K562 (cell line): ENCODE data around the gene NABP1. TPM values are rescaled to one million over a fixed set of nuclear protein-coding genes. Genes with fewer than 3 reads are reported as not detected.

Experiments used
- ATAC-seq: fragments of 200-7000 bp; cut with Tn5 transposase; 3 replicates; pipeline ENCODE4 v1.9.1; 2020; ENCODE audit warnings: moderate library complexity
- BruUV-seq: library from RNA; stranded (reverse); fragments of 400-500 nt; replicated peaks from 2 replicates; lab custom pipeline; 2021; lab: Mats Ljungman, UMichigan
- CTCF ChIA-PET: fragments of 300-600 bp; formaldehyde crosslinking; extraction: SDS; loops from one replicate; lab custom pipeline; 2021; ENCODE audit warnings: low intra/inter-chr PET ratio; lab: Yijun Ruan, JAX
- POLR2A ChIA-PET: fragments of 300-600, 350-650 bp; sonication (Branson Sonifier 250); formaldehyde crosslinking; extraction: SDS; loops from one replicate; lab custom pipeline; 2021; ENCODE audit warnings: antibody characterized with exemption, inconsistent platforms; lab: Yijun Ruan, JAX
- DNase-seq, 4 experiments: peaks; one replicate each; pipeline versions ENCODE4 v3.0.0 to v3.0.0-alpha.2; 2011 to 2018; ENCODE audit warnings: low spot score in 3 of 4, mixed read lengths in 3 of 4; ENCODE audit errors: extremely low read depth in 1 of 4
- FAIRE-seq: peaks from 2 replicates; lab custom pipeline; 2011; peaks lifted over from hg19 to GRCh38; lab: Jason Lieb, UNC
- H2AFZ ChIP-seq: 2 replicates; pipeline ENCODE4 v1.6.0; 2011; ENCODE audit warnings: low read depth, low read length, control low read depth, inconsistent platforms
- H3K27ac ChIP-seq: fragments of 200-600 bp; 3 replicates; pipeline ENCODE4 v1.8.0; 2011; ENCODE audit warnings: low read depth, mild to moderate bottlenecking, control low read depth, inconsistent platforms, low read length, moderate library complexity, mixed read lengths; ENCODE audit errors: extremely low read depth
- H3K27me3 ChIP-seq, 2 experiments: fragments of 300-600 bp in 1 of 2; 2 replicates in 1 of 2; 3 replicates in 1 of 2; pipeline versions ENCODE4 v1.6.0 to v1.8.0; 2011; ENCODE audit warnings: inconsistent platforms in 2 of 2, low read length in 2 of 2, mild to moderate bottlenecking in 1 of 2, mixed read lengths in 1 of 2, moderate library complexity in 1 of 2; ENCODE audit not compliant: control insufficient read depth in 2 of 2, insufficient read depth in 2 of 2
- H3K36me3 ChIP-seq: fragments of 300-600 bp; 3 replicates; pipeline ENCODE4 v1.8.0; 2011; ENCODE audit warnings: mild to moderate bottlenecking, low read length, inconsistent platforms; ENCODE audit not compliant: control insufficient read depth, insufficient read depth
- H3K4me1 ChIP-seq, 2 experiments: fragments of 200-600 bp in 1 of 2; replicated peaks in 1 of 2; 2 replicates in 1 of 2; 3 replicates in 1 of 2; pipeline versions ENCODE4 v1.5.1 to v1.8.0; 2011; ENCODE audit warnings: inconsistent platforms in 2 of 2, low read length in 2 of 2, mild to moderate bottlenecking in 1 of 2, mixed read lengths in 1 of 2, moderate library complexity in 1 of 2; ENCODE audit not compliant: control insufficient read depth in 2 of 2, insufficient read depth in 2 of 2
- H3K4me2 ChIP-seq: 2 replicates; pipeline ENCODE4 v1.6.1; 2011; ENCODE audit warnings: low read length, control low read depth, inconsistent platforms, mixed read lengths; ENCODE audit not compliant: insufficient read depth
- H3K4me3 ChIP-seq: fragments of 200-600 bp; sonication (generic), shearing (Covaris generic); 2 replicates; pipeline ENCODE4 v1.5.1; 2016; ENCODE audit warnings: control low read depth, inconsistent platforms
- H3K79me2 ChIP-seq: fragments of 200-600 bp; 3 replicates; pipeline ENCODE4 v1.8.0; 2011; ENCODE audit warnings: low read length, inconsistent platforms; ENCODE audit not compliant: control insufficient read depth, insufficient read depth
- H3K9ac ChIP-seq, 2 experiments: 2 replicates each; pipeline versions ENCODE4 v1.6.0 to v1.6.1; 2011; ENCODE audit warnings: low read depth in 2 of 2, low read length in 2 of 2, control low read depth in 1 of 2, inconsistent platforms in 1 of 2, mild to moderate bottlenecking in 1 of 2, mixed read lengths in 1 of 2; ENCODE audit not compliant: insufficient read depth in 1 of 2
- H3K9me1 ChIP-seq: one replicate; pipeline ENCODE4 v1.6.0; 2011; ENCODE audit warnings: inconsistent platforms, mild to moderate bottlenecking, low read length, moderate library complexity; ENCODE audit not compliant: control insufficient read depth, insufficient read depth
- H3K9me3 ChIP-seq: replicated peaks from 2 replicates; pipeline ENCODE4 v1.5.1; 2011; ENCODE audit warnings: low read depth, low read length, inconsistent platforms; ENCODE audit not compliant: control insufficient read depth, insufficient read depth
- H4K20me1 ChIP-seq: replicated peaks from 2 replicates; pipeline ENCODE4 v1.6.1; 2011; ENCODE audit warnings: low read length, inconsistent platforms, mixed read lengths; ENCODE audit not compliant: control insufficient read depth, insufficient read depth
- ARHGAP35 ChIP-seq: fragments of 450-650 bp; IDR thresholded peaks from 2 replicates; pipeline ENCODE4 v1.6.1; 2018; ENCODE audit not compliant: partially characterized antibody
- BRD4 ChIP-seq: fragments of 200-600 bp; sonication (generic); IDR thresholded peaks from 2 replicates; pipeline ENCODE4 v1.6.1; 2017; ENCODE audit warnings: inconsistent platforms
- CHD2 ChIP-seq: IDR thresholded peaks from 2 replicates; pipeline ENCODE4 v1.6.1; 2011; ENCODE audit warnings: low read depth, low read length
- MTA1 ChIP-seq: fragments of 450-650 bp; IDR thresholded peaks from 2 replicates; pipeline ENCODE4 v1.6.1; 2017; ENCODE audit warnings: borderline replicate concordance
- NFYB ChIP-seq: IDR thresholded peaks from 2 replicates; pipeline ENCODE4 v1.6.1; 2011; ENCODE audit warnings: mild to moderate bottlenecking, moderate library complexity; ENCODE audit not compliant: insufficient read length; ENCODE audit errors: extremely low read depth
- NONO ChIP-seq, 2 experiments: fragments of 200-400 bp in 1 of 2; fragments of 450-650 bp in 1 of 2; formaldehyde crosslinking in 1 of 2; IDR thresholded peaks; 2 replicates each; pipeline ENCODE4 v1.6.1; 2017; ENCODE audit warnings: low read depth in 2 of 2, mild to moderate bottlenecking in 2 of 2, moderate library complexity in 2 of 2, low read length in 1 of 2
- OTX1 ChIP-seq: fragments of 450-650 bp; formaldehyde crosslinking; IDR thresholded peaks from 2 replicates; pipeline ENCODE4 v1.4.0; 2022; ENCODE audit warnings: mild to moderate bottlenecking
- RREB1 ChIP-seq: fragments of 250-450 bp; sonication (Bioruptor Pico); IDR thresholded peaks from 2 replicates; pipeline ENCODE4 v1.4.0; 2020
- ZBED1 ChIP-seq: IDR thresholded peaks from 2 replicates; pipeline ENCODE4 v1.6.1; 2014
- ZNF398 ChIP-seq: fragments of 250-450 bp; sonication (Bioruptor Pico); IDR thresholded peaks from 2 replicates; pipeline ENCODE4 v1.8.0; 2021; ENCODE audit warnings: moderate library complexity, mild to moderate bottlenecking, inconsistent platforms
- ZNF512 ChIP-seq: IDR thresholded peaks from 2 replicates; pipeline ENCODE4 v1.6.1; 2016; ENCODE audit warnings: missing genetic modification characterization, missing compliant biosample characterization
- ZNF717 ChIP-seq: fragments of 250-450 bp; sonication (Bioruptor Pico); IDR thresholded peaks from 2 replicates; pipeline ENCODE4 v1.5.0; 2021
- WGBS: fragments of 100-300 bp; shearing (Covaris generic); methylation state at CpG from one replicate; pipeline ENCODE4 v1.1.6; 2016; ENCODE audit warnings: low coverage, mixed read lengths; ENCODE audit not compliant: insufficient coverage; ENCODE audit errors: missing lambda C conversion rate; 5-methylcytosine and 5-hydroxymethylcytosine counted together
- in situ Hi-C: fragments of 300-500 bp; cut with MboI; formaldehyde crosslinking; loops from 4 replicates; pipeline ENCODE4 v1.15.0; 2018; ENCODE audit warnings: inconsistent platforms, mixed read lengths
- intact Hi-C: fragments of 100-400 bp; cut with micrococcal nuclease; formaldehyde crosslinking; loops from 2 replicates; pipeline ENCODE4 v1.14.2; 2022
- polyA plus RNA-seq, 8 experiments: library from polyadenylated mRNA; depleted of rRNA in 4 of 8; stranded (reverse) in 5 of 8; unstranded in 3 of 8; fragments of >200 nt; fragmentation: Nextera tagmentation in 2 of 8; fragmentation: Illumina TruSeq in 1 of 8; extraction: Ambion mirVana in 2 of 8; extraction: Trizol in 1 of 8; gene quantifications; 2 replicates each; pipeline versions ENCODE4 v1.2.1 to v1.2.3, GENCODE V29; 2011 to 2014; ENCODE audit warnings: inconsistent platforms in 1 of 8, missing spikeins in 1 of 8
- total RNA-seq, 7 experiments: library from RNA; depleted of rRNA in 6 of 7; stranded (reverse); fragments of >200 nt in 6 of 7; fragmentation: Illumina TruSeq in 2 of 7; extraction: Trizol in 2 of 7; gene quantifications; 2 replicates each; pipeline versions ENCODE4 v1.2.1 to v1.2.3, GENCODE V29; 2011 to 2021; ENCODE audit warnings: low replicate concordance in 1 of 7

Gene NABP1
- total and polyA plus RNA-seq, 9 of the 15 experiments (the other 6 are each of a cell fraction or from before 2014, with no cell fraction given): 12.8 to 44.0 (median 20.2) TPM

- TF ChIP-seq NONO (IDR thresholded peaks at IDR 0.05; ENCODE audit: low read depth in 2 of 2, low read length in 1 of 2) (no peak), OTX1 (CRISPR knock-in tag) (no peak), BRD4 (no peak)
These were observed 4.2 kb downstream of the NABP1 start (continued) for GRCh38 chr2:191682126-191682525.

- no peaks in the 10 kb centered on the region for H3K9me3 ChIP-seq
- DNase-seq: no peak
- no peaks in the 10 kb centered on the region for H3K27me3 ChIP-seq
- H3K9ac ChIP-seq: no peak overlapping the region
- H3K4me1 ChIP-seq: peaks cover 4 to 16% of the 10 kb centered on the region in 2 experiments; a peak in 3 of 5 replicates
- ChIA-PET CTCF (no interaction called here), POLR2A (interaction anchor here (0.7 kb wide), 1 partner anchor 126 kb away, joined by 5 read pairs; no protein-coding TSS in a partner anchor)
- WGBS: 90% methylated on average over 2 of the region's 2 CpGs
- no peak overlapping the region for H3K4me3 ChIP-seq
- H3K9me1 ChIP-seq: no peaks in the 10 kb centered on the region
- H3K79me2 ChIP-seq: peaks cover 24% of the 10 kb centered on the region
- no peak for FAIRE-seq
- H2AFZ ChIP-seq: no peak overlapping the region
- no TSS peak for BruUV-seq
- H4K20me1 ChIP-seq: no peaks in the 10 kb centered on the region
- ATAC-seq: no peak
- H3K36me3 ChIP-seq: peaks cover 73% of the 10 kb centered on the region
- intact Hi-C loops: no loop called here
- in situ Hi-C loops: no loop called here
- no peak overlapping the region for H3K4me2 ChIP-seq
- no peak overlapping the region for H3K27ac ChIP-seq
- TF ChIP-seq RREB1 (CRISPR knock-in tag) (no peak), CHD2 (no peak), ZBED1 (no peak), ARHGAP35 (no peak), ZNF398 (no peak), MTA1 (no peak), ZNF717 (CRISPR knock-in tag) (no peak), ZNF512 (tag) (no peak), NFYB (no peak)
These were observed 8.1 kb downstream of the NABP1 start for GRCh38 chr2:191686066-191686465.
